GM12878 (cell line): ENCODE results near the gene ITPRIPL1. TPM values are rescaled to one million over a fixed set of nuclear protein-coding genes. Genes with fewer than 3 reads are reported as not detected.

ENCODE experiments used
- CHD4 ChIP-seq: fragments of 200-600 bp; sonication (generic); IDR thresholded peaks from 2 replicates; pipeline ENCODE4 v1.6.1; 2016; ENCODE audit warnings: mild to moderate bottlenecking
- CREB1 ChIP-seq: IDR thresholded peaks from 2 replicates; pipeline ENCODE4 v1.6.1; 2012; ENCODE audit warnings: low read depth, mild to moderate bottlenecking, inconsistent platforms
- CREM ChIP-seq: IDR thresholded peaks from 2 replicates; pipeline ENCODE4 v1.6.1; 2014; ENCODE audit warnings: antibody characterized with exemption, low read depth
- HCFC1 ChIP-seq: fragments of 150-350 bp; IDR thresholded peaks from 2 replicates; pipeline ENCODE4 v1.6.1; 2014; ENCODE audit warnings: low read length
- HDAC6 ChIP-seq: fragments of 200-600 bp; sonication (generic); IDR thresholded peaks from one replicate; pipeline ENCODE4 v1.8.0; 2017; ENCODE audit warnings: antibody characterized with exemption; ENCODE audit not compliant: unreplicated experiment
- MTA2 ChIP-seq: fragments of 450-650 bp; IDR thresholded peaks from 2 replicates; pipeline ENCODE4 v1.6.1; 2016; ENCODE audit warnings: low read depth, mild to moderate bottlenecking, moderate library complexity
- MXI1 ChIP-seq: fragments of 150-350 bp; IDR thresholded peaks from 2 replicates; pipeline ENCODE4 v1.6.1; 2011; ENCODE audit warnings: low read depth, mild to moderate bottlenecking, inconsistent platforms, low read length, improper control_type of control experiment
- NFIC ChIP-seq: IDR thresholded peaks from 2 replicates; pipeline ENCODE4 v1.6.1; 2012; ENCODE audit warnings: low read depth, mild to moderate bottlenecking, inconsistent platforms, low read length, moderate library complexity
- NFYB ChIP-seq: IDR thresholded peaks from 2 replicates; pipeline ENCODE4 v1.6.1; 2011; ENCODE audit warnings: low read depth, mild to moderate bottlenecking, low read length, improper control_type of control experiment, moderate library complexity; ENCODE audit not compliant: insufficient read depth
- NR2C2 ChIP-seq: IDR thresholded peaks from 2 replicates; pipeline ENCODE4 v1.6.1; 2011; ENCODE audit warnings: borderline replicate concordance, low read depth; ENCODE audit not compliant: control insufficient read depth, insufficient read length
- POLR2A ChIP-seq: IDR thresholded peaks from 2 replicates; pipeline ENCODE4 v1.6.1; 2011; ENCODE audit warnings: low read depth, mild to moderate bottlenecking, low read length
- RUNX3 ChIP-seq: IDR thresholded peaks from 2 replicates; pipeline ENCODE4 v1.6.1; 2012; ENCODE audit warnings: low read length, inconsistent platforms
- SIX5 ChIP-seq: IDR thresholded peaks from 2 replicates; pipeline ENCODE4 v1.6.1; 2011; ENCODE audit warnings: mild to moderate bottlenecking, low read depth, low read length, moderate library complexity; ENCODE audit not compliant: severe bottlenecking
- SREBF2 ChIP-seq: IDR thresholded peaks from 2 replicates; pipeline ENCODE4 v1.6.1; 2012; ENCODE audit warnings: mild to moderate bottlenecking, low read length
- TBL1XR1 ChIP-seq: IDR thresholded peaks from 2 replicates; pipeline ENCODE4 v1.6.1; 2012; ENCODE audit warnings: low read depth, low read length, improper control_type of control experiment
- ZBTB33 ChIP-seq: fragments of 450-650 bp; IDR thresholded peaks from 2 replicates; pipeline ENCODE4 v1.6.1; 2017; ENCODE audit warnings: mild to moderate bottlenecking
- polyA plus RNA-seq, 11 experiments: library from polyadenylated mRNA; depleted of rRNA in 4 of 11; unstranded in 6 of 11; stranded (reverse) in 5 of 11; fragments of >200 nt; fragmentation: Nextera tagmentation in 4 of 11; fragmentation: Illumina TruSeq in 1 of 11; extraction: Ambion mirVana in 4 of 11; extraction: Trizol in 1 of 11; gene quantifications; 1 replicate in 1 of 11; 2 replicates in 10 of 11; pipeline versions ENCODE4 v1.2.1 to v1.2.3, GENCODE V29; 2011 to 2016; ENCODE audit warnings: inconsistent platforms in 2 of 11, missing spikeins in 2 of 11, low read depth in 1 of 11
- total RNA-seq, 4 experiments: library from RNA; depleted of rRNA in 3 of 4; stranded (reverse); fragments of >200 nt in 3 of 4; fragmentation: Illumina TruSeq in 1 of 4; extraction: Trizol in 1 of 4; gene quantifications; 2 replicates each; pipeline versions ENCODE4 v1.2.1 to v1.2.3, GENCODE V29; 2013 to 2021
- TF ChIP-seq, protein P1 (sequence below): fragments of 450-650 bp; IDR thresholded peaks from 2 replicates; pipeline ENCODE4 v1.6.1; 2017; ENCODE audit warnings: mild to moderate bottlenecking, moderate library complexity
- TF ChIP-seq, protein P2 (sequence below): IDR thresholded peaks from 2 replicates; pipeline ENCODE4 v1.6.1; 2011; ENCODE audit warnings: borderline replicate concordance, low read depth, mild to moderate bottlenecking, moderate library complexity, low read length; ENCODE audit not compliant: insufficient read depth, poor library complexity, severe bottlenecking

ITPRIPL1 gene
- total and polyA plus RNA-seq, 10 of the 15 experiments (the other 5 are each of a cell fraction or from before 2014, with no cell fraction given), result 4.9 to 28.7 (median 14.3) TPM

- TF ChIP-seq, protein P1, sequence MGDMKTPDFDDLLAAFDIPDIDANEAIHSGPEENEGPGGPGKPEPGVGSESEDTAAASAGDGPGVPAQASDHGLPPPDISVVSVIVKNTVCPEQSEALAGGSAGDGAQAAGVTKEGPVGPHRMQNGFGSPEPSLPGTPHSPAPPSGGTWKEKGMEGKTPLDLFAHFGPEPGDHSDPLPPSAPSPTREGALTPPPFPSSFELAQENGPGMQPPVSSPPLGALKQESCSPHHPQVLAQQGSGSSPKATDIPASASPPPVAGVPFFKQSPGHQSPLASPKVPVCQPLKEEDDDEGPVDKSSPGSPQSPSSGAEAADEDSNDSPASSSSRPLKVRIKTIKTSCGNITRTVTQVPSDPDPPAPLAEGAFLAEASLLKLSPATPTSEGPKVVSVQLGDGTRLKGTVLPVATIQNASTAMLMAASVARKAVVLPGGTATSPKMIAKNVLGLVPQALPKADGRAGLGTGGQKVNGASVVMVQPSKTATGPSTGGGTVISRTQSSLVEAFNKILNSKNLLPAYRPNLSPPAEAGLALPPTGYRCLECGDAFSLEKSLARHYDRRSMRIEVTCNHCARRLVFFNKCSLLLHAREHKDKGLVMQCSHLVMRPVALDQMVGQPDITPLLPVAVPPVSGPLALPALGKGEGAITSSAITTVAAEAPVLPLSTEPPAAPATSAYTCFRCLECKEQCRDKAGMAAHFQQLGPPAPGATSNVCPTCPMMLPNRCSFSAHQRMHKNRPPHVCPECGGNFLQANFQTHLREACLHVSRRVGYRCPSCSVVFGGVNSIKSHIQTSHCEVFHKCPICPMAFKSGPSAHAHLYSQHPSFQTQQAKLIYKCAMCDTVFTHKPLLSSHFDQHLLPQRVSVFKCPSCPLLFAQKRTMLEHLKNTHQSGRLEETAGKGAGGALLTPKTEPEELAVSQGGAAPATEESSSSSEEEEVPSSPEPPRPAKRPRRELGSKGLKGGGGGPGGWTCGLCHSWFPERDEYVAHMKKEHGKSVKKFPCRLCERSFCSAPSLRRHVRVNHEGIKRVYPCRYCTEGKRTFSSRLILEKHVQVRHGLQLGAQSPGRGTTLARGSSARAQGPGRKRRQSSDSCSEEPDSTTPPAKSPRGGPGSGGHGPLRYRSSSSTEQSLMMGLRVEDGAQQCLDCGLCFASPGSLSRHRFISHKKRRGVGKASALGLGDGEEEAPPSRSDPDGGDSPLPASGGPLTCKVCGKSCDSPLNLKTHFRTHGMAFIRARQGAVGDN, result no peak
- TF ChIP-seq SREBF2 (no peak), MXI1 (no peak), POLR2A (no peak), ZBTB33 (no peak), SIX5 (no peak), RUNX3 (peak; percentile 53), CREM (no peak), TBL1XR1 (no peak), CHD4 (no peak), HCFC1 (no peak), NR2C2 (no peak), CREB1 (no peak), HDAC6 (no peak), NFYB (no peak), MTA2 (peak; percentile 15; the same call in 1 of the 2 replicates), NFIC (no peak)
- TF ChIP-seq, protein P2, sequence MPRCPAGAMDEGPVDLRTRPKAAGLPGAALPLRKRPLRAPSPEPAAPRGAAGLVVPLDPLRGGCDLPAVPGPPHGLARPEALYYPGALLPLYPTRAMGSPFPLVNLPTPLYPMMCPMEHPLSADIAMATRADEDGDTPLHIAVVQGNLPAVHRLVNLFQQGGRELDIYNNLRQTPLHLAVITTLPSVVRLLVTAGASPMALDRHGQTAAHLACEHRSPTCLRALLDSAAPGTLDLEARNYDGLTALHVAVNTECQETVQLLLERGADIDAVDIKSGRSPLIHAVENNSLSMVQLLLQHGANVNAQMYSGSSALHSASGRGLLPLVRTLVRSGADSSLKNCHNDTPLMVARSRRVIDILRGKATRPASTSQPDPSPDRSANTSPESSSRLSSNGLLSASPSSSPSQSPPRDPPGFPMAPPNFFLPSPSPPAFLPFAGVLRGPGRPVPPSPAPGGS, result no peak
Observed at GRCh38 chr2:96324721-96325040, 436 bp upstream of the ITPRIPL1 start (continued).
